CD14-positive monocyte (primary cell): ENCODE measurements around the gene GABBR1. TPM values are rescaled to one million over a fixed set of nuclear protein-coding genes. Genes with fewer than 3 reads are reported as not detected.

Experiments
- DNase-seq, 3 donors: peaks; one replicate each; pipeline ENCODE4 v3.0.0-alpha.2; 2011 to 2022
- H2AFZ ChIP-seq: 2 replicates; pipeline ENCODE4 v1.6.0; 2012; ENCODE audit warnings: mild to moderate bottlenecking, low read depth, low read length, inconsistent platforms; ENCODE audit not compliant: insufficient read depth, poor library complexity, severe bottlenecking
- H3K27ac ChIP-seq, 2 donors: 1 replicate in 1 of 2; 2 replicates in 1 of 2; pipeline ENCODE4 v1.5.1; 2012 to 2013; ENCODE audit warnings: low read length in 2 of 2, control low read depth in 1 of 2, inconsistent platforms in 1 of 2, low read depth in 1 of 2, mild to moderate bottlenecking in 1 of 2
- H3K27me3 ChIP-seq, 2 donors: one replicate each; pipeline versions ENCODE4 v1.6.0 to v1.6.1; 2011 to 2013; ENCODE audit warnings: low read length in 2 of 2; ENCODE audit not compliant: control insufficient read depth in 2 of 2, insufficient read depth in 2 of 2
- H3K36me3 ChIP-seq, 2 donors: replicated peaks in 1 of 2; 1 replicate in 1 of 2; 2 replicates in 1 of 2; pipeline versions ENCODE4 v1.5.1 to v1.6.1; 2012 to 2013; ENCODE audit warnings: low read length in 2 of 2, control low read depth in 1 of 2, inconsistent platforms in 1 of 2, mild to moderate bottlenecking in 1 of 2; ENCODE audit not compliant: insufficient read depth in 2 of 2, control insufficient read depth in 1 of 2
- H3K4me1 ChIP-seq, 2 donors: 1 replicate in 1 of 2; 2 replicates in 1 of 2; pipeline versions ENCODE4 v1.5.1 to v1.6.1; 2012 to 2013; ENCODE audit warnings: low read length in 2 of 2, control low read depth in 1 of 2, inconsistent platforms in 1 of 2, mild to moderate bottlenecking in 1 of 2, moderate library complexity in 1 of 2; ENCODE audit not compliant: insufficient read depth in 2 of 2, control insufficient read depth in 1 of 2
- H3K4me2 ChIP-seq: replicated peaks from 2 replicates; pipeline ENCODE3; 2012; ENCODE audit warnings: low read length, moderate library complexity, mild to moderate bottlenecking; ENCODE audit not compliant: poor library complexity, severe bottlenecking; ENCODE audit errors: extremely low read depth
- H3K4me3 ChIP-seq, 3 experiments: fragments of 200-600 bp in 1 of 3; sonication (generic) in 1 of 3; replicated peaks in 1 of 3; 1 replicate in 2 of 3; 2 replicates in 1 of 3; pipeline ENCODE4 v1.5.1; 2011 to 2013; ENCODE audit warnings: low read length in 3 of 3, mild to moderate bottlenecking in 3 of 3, control low read depth in 2 of 3, low read depth in 2 of 3, inconsistent platforms in 1 of 3, moderate library complexity in 1 of 3
- H3K79me2 ChIP-seq: 2 replicates; pipeline ENCODE4 v1.6.0; 2012; ENCODE audit warnings: mild to moderate bottlenecking, control low read depth, inconsistent platforms, low read length, moderate library complexity; ENCODE audit not compliant: insufficient read depth
- H3K9ac ChIP-seq: 2 replicates; pipeline ENCODE4 v1.6.0; 2017; ENCODE audit warnings: low read length, mild to moderate bottlenecking; ENCODE audit not compliant: insufficient read depth, poor library complexity, severe bottlenecking
- H3K9me3 ChIP-seq, 2 donors: replicated peaks in 1 of 2; 1 replicate in 1 of 2; 2 replicates in 1 of 2; pipeline versions ENCODE4 v1.5.1 to v1.6.1; 2012 to 2013; ENCODE audit warnings: low read length in 2 of 2, control low read depth in 1 of 2; ENCODE audit not compliant: control insufficient read depth in 1 of 2, insufficient read depth in 1 of 2
- H4K20me1 ChIP-seq: 2 replicates; pipeline ENCODE4 v1.6.0; 2012; ENCODE audit warnings: mild to moderate bottlenecking, low read length, control low read depth, moderate library complexity; ENCODE audit not compliant: insufficient read depth
- H3K27ac Mint-ChIP-seq, 7 donors: one replicate each; pipeline ENCODE4 v1.8.0; 2020; ENCODE audit warnings: mild to moderate bottlenecking in 7 of 7, mixed read lengths in 7 of 7, moderate library complexity in 6 of 7, inconsistent platforms in 2 of 7
- H3K27me3 Mint-ChIP-seq, 3 donors: one replicate each; pipeline ENCODE4 v1.8.0; 2021 to 2022; ENCODE audit warnings: low read depth in 3 of 3, mild to moderate bottlenecking in 3 of 3, mixed read lengths in 3 of 3, moderate library complexity in 3 of 3, inconsistent platforms in 1 of 3
- H3K36me3 Mint-ChIP-seq, 2 donors: one replicate each; pipeline ENCODE4 v1.8.0; 2020; ENCODE audit warnings: mixed read lengths in 2 of 2, inconsistent platforms in 1 of 2, mild to moderate bottlenecking in 1 of 2
- H3K4me1 Mint-ChIP-seq: one replicate; pipeline ENCODE4 v1.8.0; 2020; ENCODE audit warnings: mild to moderate bottlenecking, mixed read lengths
- H3K4me3 Mint-ChIP-seq, 2 donors: one replicate each; pipeline ENCODE4 v1.8.0; 2020; ENCODE audit warnings: mild to moderate bottlenecking in 2 of 2, mixed read lengths in 2 of 2, moderate library complexity in 1 of 2
- H3K9me3 Mint-ChIP-seq, 7 donors: one replicate each; pipeline ENCODE4 v1.8.0; 2020 to 2022; ENCODE audit warnings: mixed read lengths in 7 of 7, mild to moderate bottlenecking in 6 of 7, moderate library complexity in 6 of 7, inconsistent platforms in 2 of 7
- CTCF ChIP-seq: fragments of 200-600 bp; IDR thresholded peaks from one replicate; pipeline ENCODE4 v1.8.0; 2022; ENCODE audit warnings: antibody characterized with exemption, mild to moderate bottlenecking
- WGBS: methylation state at CpG from one replicate; pipeline ENCODE4 v1.1.5; 2013; ENCODE audit warnings: missing lambda C conversion rate; ENCODE audit not compliant: insufficient coverage; 5-methylcytosine and 5-hydroxymethylcytosine counted together
- intact Hi-C, 2 donors: fragments of 100-400 bp; cut with micrococcal nuclease; formaldehyde crosslinking; loops; one replicate each; pipeline versions ENCODE4 v1.15.0 to v1.15.1; 2023
- polyA plus RNA-seq, 3 donors: library from polyadenylated mRNA; depleted of rRNA in 1 of 3; unstranded in 2 of 3; stranded (reverse) in 1 of 3; fragments of 300-500 nt in 2 of 3; fragments of >200 nt in 1 of 3; fragmentation: Illumina TruSeq in 2 of 3; gene quantifications; 1 replicate in 2 of 3; 2 replicates in 1 of 3; pipeline ENCODE4 v1.2.3, GENCODE V29; 2012 to 2021

The GABBR1 gene
- polyA plus RNA-seq, 3 donors: 0.91 to 228 (median 1.8) TPM

- no peaks in the 10 kb centered on the region for H3K36me3 Mint-ChIP-seq
- Histone ChIP-seq H3K27me3 (no peaks in the 10 kb centered on the region), H3K27ac (no peak overlapping the region), H2AFZ (no peak overlapping the region), H3K36me3 (no peaks in the 10 kb centered on the region), H3K79me2 (no peaks in the 10 kb centered on the region), H3K4me3 (no peak overlapping the region), H4K20me1 (no peaks in the 10 kb centered on the region), H3K9ac (no peak overlapping the region), H3K9me3 (peaks cover 0 to 7% of the 10 kb centered on the region in 2 donors), H3K4me1 (no peaks in the 10 kb centered on the region), H3K4me2 (no peak overlapping the region)
- no peak for DNase-seq
- peaks cover 0 to 8% (median 6%) of the 10 kb centered on the region in 3 donors for H3K27me3 Mint-ChIP-seq
- intact Hi-C loops: no loop called here
- no peaks in the 10 kb centered on the region for H3K4me1 Mint-ChIP-seq
- no peak for TF ChIP-seq CTCF
- peaks cover 5 to 12% (median 10%) of the 10 kb centered on the region in 7 donors for H3K9me3 Mint-ChIP-seq
- no peak overlapping the region for H3K27ac Mint-ChIP-seq
- no CpG with 5 or more reads among the region's 2 CpGs for WGBS
- no peak overlapping the region for H3K4me3 Mint-ChIP-seq
Observed at GRCh38 chr6:29522227-29522626, 110.8 kb downstream of the GABBR1 start.

- Histone ChIP-seq H3K36me3 (no peaks in the 10 kb centered on the region), H3K79me2 (no peaks in the 10 kb centered on the region), H2AFZ (no peak overlapping the region), H3K9me3 (peaks cover 0 to 7% of the 10 kb centered on the region in 2 donors), H3K4me1 (no peaks in the 10 kb centered on the region), H3K27ac (no peak overlapping the region), H4K20me1 (no peaks in the 10 kb centered on the region), H3K4me3 (no peak overlapping the region), H3K9ac (no peak overlapping the region), H3K27me3 (no peaks in the 10 kb centered on the region), H3K4me2 (no peak overlapping the region)
- DNase-seq: no peak
- Mint-ChIP-seq H3K27me3 (peaks cover 2 to 6% (median 4%) of the 10 kb centered on the region in 3 donors), H3K27ac (peak overlapping the region in 1 of 7 donors; percentile 54), H3K9me3 (peaks cover 5 to 11% (median 10%) of the 10 kb centered on the region in 7 donors), H3K4me1 (peaks cover 2% of the 10 kb centered on the region), H3K36me3 (no peaks in the 10 kb centered on the region), H3K4me3 (peak overlapping the region in 1 of 2 donors; percentile 12)
- TF ChIP-seq CTCF: no peak
- intact Hi-C loops: no loop called here
- 76% methylated on average over 8 of the region's 8 CpGs for WGBS
Observed at GRCh38 chr6:29521006-29521680, 111.8 kb downstream of the GABBR1 start.
